HG03354 (cell line): ENCODE measurements around the gene MGAM2.
"Not testable (repeated sequence)": the region's sequence is repeated elsewhere in the genome, so short reads cannot be mapped to it uniquely, and the experiment has no call there.

Source experiments
- ATAC-seq: cut with Tn5 transposase; IDR thresholded peaks from one replicate; pipeline ENCODE4 v1.9.1; 2021; ENCODE audit warnings: mild to moderate bottlenecking; ENCODE audit not compliant: unreplicated experiment, poor library complexity, severe bottlenecking

Gene MGAM2

GRCh38 chr7:142111499-142111898, at the start of gene MGAM2:
TSS of gene MGAM2 (plus strand) at chr7:142111718. CDS start at chr7:142116874, 5,156 bp downstream.
- ATAC-seq, result no peak

GRCh38 chr7:142063551-142064442, 47.7 kb upstream of the MGAM2 start:
- ATAC-seq, result no peak

- no peak for ATAC-seq
Measured at GRCh38 chr7:142066536-142066935, 45.0 kb upstream of the MGAM2 start.

GRCh38 chr7:142077762-142078161, 33.8 kb upstream of the MGAM2 start:
- no peak for ATAC-seq

GRCh38 chr7:142083605-142084004, 27.9 kb upstream of the MGAM2 start:
- ATAC-seq, result no peak

- ATAC-seq, result no peak
Measured at GRCh38 chr7:142085428-142085827, 26.1 kb upstream of the MGAM2 start.

- ATAC-seq, result no peak
Measured at GRCh38 chr7:142088022-142088714, 23.4 kb upstream of the MGAM2 start.

- no peak for ATAC-seq
Measured at GRCh38 chr7:142089035-142089434, 22.5 kb upstream of the MGAM2 start.

- no peak for ATAC-seq
Measured at GRCh38 chr7:142091961-142092360, 19.6 kb upstream of the MGAM2 start.

GRCh38 chr7:142094861-142095260, 16.7 kb upstream of the MGAM2 start:
- no peak for ATAC-seq

GRCh38 chr7:142097571-142097970, 13.9 kb upstream of the MGAM2 start:
- ATAC-seq, result no peak

GRCh38 chr7:142098004-142098403, 13.5 kb upstream of the MGAM2 start:
- ATAC-seq, result no peak

- ATAC-seq, result not testable (repeated sequence)
Measured at GRCh38 chr7:142099347-142099746, 12.2 kb upstream of the MGAM2 start.

GRCh38 chr7:142100634-142101033, 10.9 kb upstream of the MGAM2 start:
- ATAC-seq, result no peak

GRCh38 chr7:142101794-142102193, 9.7 kb upstream of the MGAM2 start:
- ATAC-seq, result not testable (repeated sequence)

GRCh38 chr7:142104550-142105527, 6.7 kb upstream of the MGAM2 start:
- no peak for ATAC-seq

- no peak for ATAC-seq
Measured at GRCh38 chr7:142108728-142109505, 2.6 kb upstream of the MGAM2 start.

- ATAC-seq, result no peak
Measured at GRCh38 chr7:142110098-142110497, 1.4 kb upstream of the MGAM2 start.

- ATAC-seq, result no peak
Measured at GRCh38 chr7:142110638-142111037, 880 bp upstream of the MGAM2 start.
